ENCODE results near the gene PHLPP1.

The PHLPP1 gene

GRCh38 chr18:62838475-62839098 lies 123.2 kb downstream of the PHLPP1 start:
- Histone ChIP-seq H3K9me3 (ENCODE audit: control insufficient read depth, low read length) (no peaks in the 10 kb centered on the region), H3K4me3 (ENCODE audit: insufficient read depth, low read depth, low read length, poor library complexity, severe bottlenecking) (no peak overlapping the region), H3K27ac (ENCODE audit: insufficient read depth, low read length, poor library complexity, severe bottlenecking) (no peak overlapping the region), H3K36me3 (ENCODE audit: control insufficient read depth, insufficient read depth, low read length) (no peaks in the 10 kb centered on the region), H3K27me3 (replicated peaks; ENCODE audit: control insufficient read depth, insufficient read depth, low read length, poor library complexity, severe bottlenecking) (no peaks in the 10 kb centered on the region), H3K4me1 (ENCODE audit: control insufficient read depth, insufficient read depth, low read length, poor library complexity, severe bottlenecking) (no peaks in the 10 kb centered on the region)
- no peak for DNase-seq

GRCh38 chr18:62839874-62840713 lies 124.8 kb downstream of the PHLPP1 start:
- no peak for DNase-seq
- Histone ChIP-seq H3K4me3 (ENCODE audit: insufficient read depth, low read depth, low read length, poor library complexity, severe bottlenecking) (no peak overlapping the region), H3K9me3 (ENCODE audit: control insufficient read depth, low read length) (no peaks in the 10 kb centered on the region), H3K36me3 (ENCODE audit: control insufficient read depth, insufficient read depth, low read length) (no peaks in the 10 kb centered on the region), H3K4me1 (ENCODE audit: control insufficient read depth, insufficient read depth, low read length, poor library complexity, severe bottlenecking) (no peaks in the 10 kb centered on the region), H3K27me3 (replicated peaks; ENCODE audit: control insufficient read depth, insufficient read depth, low read length, poor library complexity, severe bottlenecking) (no peaks in the 10 kb centered on the region), H3K27ac (ENCODE audit: insufficient read depth, low read length, poor library complexity, severe bottlenecking) (no peak overlapping the region)

- Histone ChIP-seq H3K9me3 (ENCODE audit: control insufficient read depth, low read length) (no peaks in the 10 kb centered on the region), H3K4me3 (ENCODE audit: insufficient read depth, low read depth, low read length, poor library complexity, severe bottlenecking) (no peak overlapping the region), H3K27ac (ENCODE audit: insufficient read depth, low read length, poor library complexity, severe bottlenecking) (no peak overlapping the region), H3K4me1 (ENCODE audit: control insufficient read depth, insufficient read depth, low read length, poor library complexity, severe bottlenecking) (no peaks in the 10 kb centered on the region), H3K36me3 (ENCODE audit: control insufficient read depth, insufficient read depth, low read length) (no peaks in the 10 kb centered on the region), H3K27me3 (replicated peaks; ENCODE audit: control insufficient read depth, insufficient read depth, low read length, poor library complexity, severe bottlenecking) (no peaks in the 10 kb centered on the region)
- DNase-seq: no peak
Observed at GRCh38 chr18:62841405-62841804, 126.1 kb downstream of the PHLPP1 start.

- Histone ChIP-seq H3K27ac (ENCODE audit: insufficient read depth, low read length, poor library complexity, severe bottlenecking) (no peak overlapping the region), H3K4me1 (ENCODE audit: control insufficient read depth, insufficient read depth, low read length, poor library complexity, severe bottlenecking) (no peaks in the 10 kb centered on the region), H3K36me3 (ENCODE audit: control insufficient read depth, insufficient read depth, low read length) (no peaks in the 10 kb centered on the region), H3K27me3 (replicated peaks; ENCODE audit: control insufficient read depth, insufficient read depth, low read length, poor library complexity, severe bottlenecking) (no peaks in the 10 kb centered on the region), H3K9me3 (ENCODE audit: control insufficient read depth, low read length) (no peaks in the 10 kb centered on the region), H3K4me3 (ENCODE audit: insufficient read depth, low read depth, low read length, poor library complexity, severe bottlenecking) (no peak overlapping the region)
- no peak for DNase-seq
Observed at GRCh38 chr18:62842898-62843297, 127.6 kb downstream of the PHLPP1 start.

- H3K27me3 ChIP-seq (replicated peaks; ENCODE audit: control insufficient read depth, insufficient read depth, low read length, poor library complexity, severe bottlenecking): no peaks in the 10 kb centered on the region
- H3K36me3 ChIP-seq (ENCODE audit: control insufficient read depth, insufficient read depth, low read length): no peaks in the 10 kb centered on the region
- no peak for DNase-seq
- no peaks in the 10 kb centered on the region for H3K4me1 ChIP-seq (ENCODE audit: control insufficient read depth, insufficient read depth, low read length, poor library complexity, severe bottlenecking)
- no peak overlapping the region for H3K27ac ChIP-seq (ENCODE audit: insufficient read depth, low read length, poor library complexity, severe bottlenecking)
- no peaks in the 10 kb centered on the region for H3K9me3 ChIP-seq (ENCODE audit: control insufficient read depth, low read length)
- H3K4me3 ChIP-seq (ENCODE audit: insufficient read depth, low read depth, low read length, poor library complexity, severe bottlenecking): no peak overlapping the region
Observed at GRCh38 chr18:62844850-62845643, 129.7 kb downstream of the PHLPP1 start.

GRCh38 chr18:62846313-62846712 lies 131.0 kb downstream of the PHLPP1 start:
- Histone ChIP-seq H3K27me3 (replicated peaks; ENCODE audit: control insufficient read depth, insufficient read depth, low read length, poor library complexity, severe bottlenecking) (no peaks in the 10 kb centered on the region), H3K4me3 (ENCODE audit: insufficient read depth, low read depth, low read length, poor library complexity, severe bottlenecking) (no peak overlapping the region), H3K4me1 (ENCODE audit: control insufficient read depth, insufficient read depth, low read length, poor library complexity, severe bottlenecking) (no peaks in the 10 kb centered on the region), H3K27ac (ENCODE audit: insufficient read depth, low read length, poor library complexity, severe bottlenecking) (no peak overlapping the region), H3K9me3 (ENCODE audit: control insufficient read depth, low read length) (no peaks in the 10 kb centered on the region), H3K36me3 (ENCODE audit: control insufficient read depth, insufficient read depth, low read length) (no peaks in the 10 kb centered on the region)
- DNase-seq: no peak

- Histone ChIP-seq H3K27me3 (replicated peaks; ENCODE audit: control insufficient read depth, insufficient read depth, low read length, poor library complexity, severe bottlenecking) (no peaks in the 10 kb centered on the region), H3K9me3 (ENCODE audit: control insufficient read depth, low read length) (no peaks in the 10 kb centered on the region), H3K4me1 (ENCODE audit: control insufficient read depth, insufficient read depth, low read length, poor library complexity, severe bottlenecking) (no peaks in the 10 kb centered on the region), H3K4me3 (ENCODE audit: insufficient read depth, low read depth, low read length, poor library complexity, severe bottlenecking) (no peak overlapping the region), H3K27ac (ENCODE audit: insufficient read depth, low read length, poor library complexity, severe bottlenecking) (no peak overlapping the region), H3K36me3 (ENCODE audit: control insufficient read depth, insufficient read depth, low read length) (no peaks in the 10 kb centered on the region)
- DNase-seq: no peak
Observed at GRCh38 chr18:62847081-62847480, 131.7 kb downstream of the PHLPP1 start.

GRCh38 chr18:62848946-62849345 lies 133.6 kb downstream of the PHLPP1 start:
- no peaks in the 10 kb centered on the region for H3K27me3 ChIP-seq (replicated peaks; ENCODE audit: control insufficient read depth, insufficient read depth, low read length, poor library complexity, severe bottlenecking)
- no peaks in the 10 kb centered on the region for H3K4me1 ChIP-seq (ENCODE audit: control insufficient read depth, insufficient read depth, low read length, poor library complexity, severe bottlenecking)
- no peak overlapping the region for H3K4me3 ChIP-seq (ENCODE audit: insufficient read depth, low read depth, low read length, poor library complexity, severe bottlenecking)
- H3K27ac ChIP-seq (ENCODE audit: insufficient read depth, low read length, poor library complexity, severe bottlenecking): no peak overlapping the region
- no peaks in the 10 kb centered on the region for H3K36me3 ChIP-seq (ENCODE audit: control insufficient read depth, insufficient read depth, low read length)
- DNase-seq: no peak
- no peaks in the 10 kb centered on the region for H3K9me3 ChIP-seq (ENCODE audit: control insufficient read depth, low read length)

GRCh38 chr18:62850619-62851306 lies 135.4 kb downstream of the PHLPP1 start:
- no peak for DNase-seq
- H3K36me3 ChIP-seq (ENCODE audit: control insufficient read depth, insufficient read depth, low read length): no peaks in the 10 kb centered on the region
- H3K27ac ChIP-seq (ENCODE audit: insufficient read depth, low read length, poor library complexity, severe bottlenecking): no peak overlapping the region
- no peak overlapping the region for H3K4me3 ChIP-seq (ENCODE audit: insufficient read depth, low read depth, low read length, poor library complexity, severe bottlenecking)
- no peaks in the 10 kb centered on the region for H3K27me3 ChIP-seq (replicated peaks; ENCODE audit: control insufficient read depth, insufficient read depth, low read length, poor library complexity, severe bottlenecking)
- no peaks in the 10 kb centered on the region for H3K9me3 ChIP-seq (ENCODE audit: control insufficient read depth, low read length)
- H3K4me1 ChIP-seq (ENCODE audit: control insufficient read depth, insufficient read depth, low read length, poor library complexity, severe bottlenecking): no peaks in the 10 kb centered on the region

Measured in effector memory CD4-positive, alpha-beta T cell (primary cell).